ENCODE results near the gene MBD5.

MBD5 gene

DNA sequence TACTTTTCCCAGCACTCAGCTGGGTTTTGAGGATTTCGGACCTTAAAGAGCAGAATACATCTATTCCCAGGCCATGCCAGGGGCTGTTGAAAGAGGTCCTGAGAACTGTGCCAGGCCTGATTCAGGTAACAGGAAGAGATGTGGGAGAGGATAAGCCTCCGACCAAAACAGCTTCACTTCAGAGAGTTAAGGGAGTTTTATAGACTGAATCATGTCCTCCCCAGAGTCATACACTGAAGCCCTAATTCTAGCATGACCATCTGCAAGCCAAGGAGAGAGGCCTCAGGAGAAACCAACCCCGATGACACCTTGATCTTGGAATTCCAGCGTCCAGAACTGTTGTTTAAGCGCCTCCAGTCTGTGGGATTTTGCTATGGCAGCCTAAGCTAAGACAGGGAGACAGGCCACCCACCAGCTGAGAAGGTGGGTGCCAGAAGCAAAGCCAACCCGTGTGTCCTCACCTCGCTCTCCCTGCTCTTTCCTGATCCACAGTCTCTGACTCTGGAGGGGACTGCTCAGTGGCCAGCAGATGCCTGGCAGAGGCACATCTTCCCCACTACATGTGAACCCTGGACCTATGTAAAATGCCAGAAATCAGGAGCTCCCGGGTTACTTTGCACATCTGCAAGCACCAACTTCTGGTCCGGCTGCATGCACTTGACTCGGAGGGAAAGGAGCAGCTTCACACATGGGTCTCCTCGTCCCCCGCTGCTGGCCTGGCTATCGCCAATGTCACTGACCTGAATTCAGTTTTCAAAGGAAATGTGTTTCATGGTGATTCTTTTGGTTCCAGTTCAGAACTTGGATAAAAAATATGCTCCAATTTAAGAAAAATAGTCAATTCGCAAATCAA, 506.8 kb downstream of the MBD5 start:
- no peak for DNase-seq

GRCh38 chr2:148528356-148529064, 507.6 kb downstream of the MBD5 start:
- DNase-seq: no peak

GRCh38 chr2:148529745-148530144, 508.9 kb downstream of the MBD5 start:
- no peak for DNase-seq

- no peak for DNase-seq
Observed at GRCh38 chr2:148530350-148530749, 509.5 kb downstream of the MBD5 start.

- no peak for DNase-seq
Observed at GRCh38 chr2:148531235-148531634, 510.3 kb downstream of the MBD5 start.

DNA sequence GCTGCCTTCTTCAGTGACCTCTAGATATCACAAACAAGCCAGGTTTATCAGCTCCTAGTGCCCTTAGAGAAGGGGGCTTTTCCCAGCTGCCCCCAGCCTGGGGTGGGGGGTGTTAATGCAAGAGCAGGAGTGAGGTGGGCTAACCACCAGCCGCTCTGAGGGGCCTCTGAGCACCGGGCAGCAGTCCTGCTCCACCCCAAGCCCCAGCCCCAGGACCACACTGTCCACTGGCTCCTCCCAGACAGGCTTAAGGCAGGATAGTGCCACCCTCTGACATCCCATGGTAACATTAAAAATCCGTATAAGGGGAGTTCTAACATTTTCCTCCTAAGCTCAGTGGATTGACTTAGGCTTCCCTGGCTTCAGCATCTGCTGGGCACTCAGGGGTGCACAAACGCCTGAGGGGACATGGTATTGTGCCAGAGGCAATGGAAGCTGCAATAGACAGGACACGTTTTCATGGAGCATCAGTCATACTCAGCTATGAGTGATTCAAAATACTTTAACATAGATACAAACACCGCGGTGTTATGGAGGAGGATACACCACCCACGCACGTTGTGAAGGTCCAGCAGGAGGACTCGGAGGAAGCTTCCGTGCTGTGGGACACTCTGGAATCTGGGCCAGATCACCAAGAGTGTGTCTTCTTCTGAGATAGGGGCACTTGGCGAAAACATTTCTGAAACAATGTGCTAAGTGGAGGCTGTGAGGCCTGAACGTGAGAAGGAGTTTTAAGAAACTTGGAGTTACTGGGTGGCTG, 511.0 kb downstream of the MBD5 start:
- DNase-seq: no peak

DNA sequence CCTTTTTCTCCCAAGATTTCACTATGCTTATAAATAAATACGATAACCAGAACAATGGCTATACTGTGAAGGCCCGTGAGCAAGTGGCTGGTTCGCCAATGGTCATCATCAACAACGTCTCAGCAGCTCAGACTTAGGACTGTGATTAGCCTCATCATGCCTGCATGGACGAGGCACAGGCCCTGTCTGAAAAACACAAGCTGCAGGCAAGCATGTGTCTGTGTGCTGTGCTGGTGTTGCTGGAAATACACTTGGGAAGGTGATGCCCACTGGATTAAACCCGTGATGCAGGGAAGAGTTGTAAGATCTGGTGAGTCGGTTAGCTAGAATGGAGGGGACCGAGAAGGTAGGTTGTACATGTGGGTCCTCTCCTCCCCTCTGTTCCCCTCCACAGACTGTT, 512.1 kb downstream of the MBD5 start:
- no peak for DNase-seq

DNA sequence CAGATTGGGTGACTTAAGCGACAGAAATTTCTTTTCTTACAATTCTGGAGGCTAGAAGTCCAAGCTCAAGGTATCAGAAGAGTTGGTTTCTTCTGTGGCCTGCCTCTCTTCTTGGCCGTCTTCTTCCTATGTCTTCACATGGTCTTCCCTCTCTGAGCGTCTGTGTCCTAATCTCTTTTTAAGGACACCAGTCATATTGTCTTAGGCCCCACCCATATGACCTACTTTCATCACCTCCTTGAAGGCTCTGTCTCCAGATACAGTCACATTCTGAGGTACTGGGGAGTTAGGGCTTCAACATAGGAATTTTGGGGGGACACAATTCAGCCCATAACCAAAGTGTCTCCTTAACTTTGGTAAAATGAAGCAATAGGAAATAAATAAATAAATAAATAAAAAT, 512.8 kb downstream of the MBD5 start:
- DNase-seq: peak; percentile 10

GRCh38 chr2:148534416-148535204, 513.7 kb downstream of the MBD5 start:
- no peak for DNase-seq

GRCh38 chr2:148538375-148538774, 517.5 kb downstream of the MBD5 start:
- DNase-seq: peak; percentile 38

DNA sequence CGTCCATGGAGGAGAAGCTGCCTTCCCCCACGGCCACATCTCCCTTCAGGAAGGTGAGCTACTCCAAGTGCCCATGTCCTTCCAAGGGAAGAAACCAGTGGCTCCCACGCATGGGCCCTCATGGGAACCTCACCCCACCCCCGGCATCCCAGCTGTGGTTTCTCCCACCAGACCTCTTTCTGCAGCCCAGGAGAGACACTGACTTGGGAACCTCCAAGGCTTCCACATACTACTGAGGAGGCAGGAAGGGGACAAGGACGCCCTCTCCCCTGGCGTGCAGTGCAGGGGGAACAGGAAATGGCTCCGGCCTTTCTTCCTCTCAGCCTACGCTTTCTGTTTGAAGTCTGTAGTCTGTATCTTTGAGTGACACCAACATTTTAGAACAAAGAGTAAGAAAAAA, 519.1 kb downstream of the MBD5 start:
- no peak for DNase-seq

GRCh38 chr2:148541792-148542191, 520.9 kb downstream of the MBD5 start:
- DNase-seq: no peak

DNA sequence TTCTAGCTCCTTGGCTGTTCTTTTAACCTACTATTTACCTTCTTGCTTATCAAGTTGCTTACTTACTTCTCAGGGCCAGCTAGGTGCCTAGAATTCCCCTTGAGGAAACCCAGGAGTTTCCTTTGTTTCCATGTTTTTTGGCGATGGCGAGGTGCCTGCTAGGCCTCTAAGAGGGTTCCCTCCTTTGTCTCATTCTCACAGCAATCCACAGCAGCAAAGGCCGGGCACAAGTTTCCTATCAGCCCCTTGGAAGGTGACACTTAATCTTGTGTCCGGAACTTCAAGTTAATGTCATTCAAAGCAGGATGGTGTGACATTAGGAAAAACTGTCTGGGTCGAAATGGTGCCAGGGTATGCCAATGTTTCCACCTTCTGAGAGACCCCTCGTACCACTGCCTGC, 521.7 kb downstream of the MBD5 start:
- no peak for DNase-seq

DNA sequence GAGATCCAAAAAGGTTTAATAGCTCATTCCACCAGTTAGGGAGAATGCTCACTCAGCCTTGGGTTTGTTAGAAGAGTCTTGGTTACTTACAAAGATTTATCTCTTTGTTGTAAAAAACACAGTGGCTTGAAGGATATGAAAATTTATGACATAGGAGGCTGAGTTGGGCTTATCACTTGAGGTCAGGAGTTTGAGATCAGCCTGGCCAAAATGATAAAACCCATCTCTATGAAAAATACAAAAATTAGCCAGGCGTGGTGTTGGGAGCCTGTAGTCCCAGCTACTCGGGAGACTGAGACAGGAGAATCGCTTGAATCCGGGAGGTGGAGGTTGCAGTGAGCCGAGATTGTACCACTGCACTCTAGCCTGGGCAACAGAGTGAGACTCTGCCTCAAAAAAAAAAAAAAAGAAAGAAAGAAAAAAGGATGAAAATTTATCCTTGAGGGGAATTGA, 522.2 kb downstream of the MBD5 start:
- DNase-seq: peak; percentile 91

DNA sequence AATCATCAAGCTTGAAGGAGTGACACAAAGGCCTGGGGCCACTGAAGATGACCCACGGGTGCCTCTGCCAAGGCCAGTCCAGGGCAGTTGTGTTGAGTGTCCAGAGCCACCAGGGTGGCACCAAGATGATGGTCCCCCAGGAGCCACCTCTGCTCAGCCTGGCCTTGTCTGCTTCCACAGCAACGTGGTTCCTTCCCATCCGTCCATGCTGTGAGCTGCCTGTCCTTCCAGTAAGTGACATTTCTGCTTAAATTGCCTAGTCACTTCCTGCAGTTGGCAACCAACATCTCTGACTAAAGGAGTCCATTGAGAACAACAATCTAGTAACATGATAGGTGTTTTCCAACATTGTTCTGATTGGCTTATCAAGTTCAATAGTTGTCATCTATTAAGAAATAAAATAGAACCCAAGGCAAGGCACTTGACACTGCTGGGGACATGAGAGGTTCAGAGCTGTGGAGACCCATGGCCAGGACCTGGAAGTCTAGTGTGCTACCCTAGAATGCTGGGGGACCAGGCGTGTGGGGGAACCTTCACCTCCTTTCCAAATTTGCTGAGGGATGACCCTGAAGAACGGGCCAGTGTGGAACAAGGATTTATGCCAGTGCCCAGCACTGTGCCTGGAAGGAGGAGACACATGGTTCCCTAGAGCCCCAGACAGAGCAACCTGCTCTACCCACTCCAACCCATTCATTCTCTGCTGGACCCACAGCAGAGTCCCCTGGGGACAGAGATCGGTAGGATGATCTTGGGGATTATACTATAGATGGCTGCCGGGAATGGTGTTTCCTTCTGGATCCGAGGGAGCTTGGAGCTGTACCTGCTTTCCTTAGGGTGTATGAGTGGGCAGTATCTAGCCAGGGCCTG, 524.7 kb downstream of the MBD5 start:
- peak; percentile 39 for DNase-seq

- DNase-seq: peak; percentile 36
Observed at GRCh38 chr2:148546270-148546669, 525.4 kb downstream of the MBD5 start.

- DNase-seq: no peak
Observed at GRCh38 chr2:148548716-148549400, 528.0 kb downstream of the MBD5 start.

DNA sequence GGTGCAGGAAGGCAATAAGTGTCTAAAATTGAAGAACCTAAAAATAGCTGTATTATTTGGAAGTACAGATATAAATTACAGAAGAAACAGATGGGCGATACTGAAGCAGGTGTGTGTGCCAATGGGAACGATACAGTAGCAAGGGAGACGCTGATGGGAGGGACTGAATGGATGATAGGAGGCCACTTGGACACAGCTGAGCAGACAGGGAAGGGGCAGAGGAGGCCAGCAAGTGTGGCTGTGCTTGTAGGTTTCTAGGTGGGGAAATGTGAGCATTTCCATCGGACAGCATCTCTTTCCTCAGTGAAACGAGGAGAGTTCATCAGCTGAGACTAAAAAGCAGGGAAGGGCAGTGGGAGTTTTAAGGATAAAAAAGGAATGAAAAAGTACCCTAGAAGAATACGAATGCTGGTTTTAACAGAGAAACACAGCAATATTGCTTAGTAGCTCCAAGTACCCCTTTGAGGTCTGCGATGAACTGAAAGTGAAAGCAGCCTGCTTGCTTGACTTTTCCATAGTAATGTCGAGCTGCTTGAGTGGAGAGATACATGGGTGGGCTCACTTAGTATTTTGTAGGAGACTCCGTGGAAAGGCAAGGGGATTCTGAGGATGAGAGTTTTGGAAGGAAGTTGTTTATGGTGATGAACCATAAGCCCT, 531.9 kb downstream of the MBD5 start:
- DNase-seq: peak; percentile 81

DNA sequence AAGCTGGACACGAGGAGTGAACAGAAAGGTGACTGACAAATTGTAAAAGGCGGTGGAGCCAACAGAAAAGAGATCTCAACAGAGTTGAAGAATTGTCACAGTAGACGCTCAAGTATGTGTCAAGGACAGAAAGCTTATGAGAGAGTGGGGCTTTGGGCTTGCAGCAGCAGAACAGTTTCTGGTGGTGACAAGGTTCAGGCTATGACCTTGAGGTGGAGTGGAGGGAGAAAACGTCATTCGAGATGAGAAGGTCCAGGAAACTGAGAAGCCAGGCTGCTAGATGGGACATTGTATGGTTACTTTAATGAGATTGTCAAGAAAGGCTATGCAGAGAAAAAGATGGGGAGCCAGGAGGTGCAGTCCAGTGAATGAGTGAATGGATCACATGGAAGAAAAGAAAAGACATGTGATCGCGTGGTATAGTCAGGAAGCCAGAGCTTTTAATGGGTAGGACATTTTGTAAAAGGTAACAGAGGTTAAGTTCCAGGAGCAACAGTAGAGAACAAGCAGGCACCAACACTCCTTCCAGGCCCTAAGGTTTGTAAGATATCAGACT, 532.5 kb downstream of the MBD5 start:
- no peak for DNase-seq

All from OCI-M1 (cell line).